NCI-H1105 (cell line): ENCODE measurements around the gene MME.
"Not testable (repeated sequence)": the region's sequence is repeated elsewhere in the genome, so short reads cannot be mapped to it uniquely, and the experiment has no call there.

Experiments
- DNase-seq: peaks from one replicate; lab custom pipeline; 2025; lab: John Stamatoyannopoulos, UW

MME gene

GRCh38 chr3:155084567-155084966 is 4.4 kb downstream of the MME start:
- no peak for DNase-seq

GRCh38 chr3:155086051-155086450 is 5.9 kb downstream of the MME start:
- DNase-seq = no peak

GRCh38 chr3:155088706-155089345 is 8.7 kb downstream of the MME start:
- no peak for DNase-seq

GRCh38 chr3:155089495-155089894 is 9.4 kb downstream of the MME start:
- DNase-seq = no peak

- DNase-seq = peak; percentile 77
Measured at GRCh38 chr3:155093261-155093660, 13.1 kb downstream of the MME start.

- no peak for DNase-seq
Measured at GRCh38 chr3:155096303-155097008, 16.3 kb downstream of the MME start.

- DNase-seq = no peak
Measured at GRCh38 chr3:155097009-155097349, 16.9 kb downstream of the MME start.

GRCh38 chr3:155101398-155101797 is 21.3 kb downstream of the MME start:
- DNase-seq = no peak

GRCh38 chr3:155102329-155102728 is 22.2 kb downstream of the MME start:
- DNase-seq = no peak

- DNase-seq = no peak
Measured at GRCh38 chr3:155103686-155104085, 23.6 kb downstream of the MME start.

GRCh38 chr3:155106119-155106518 is 26.0 kb downstream of the MME start:
- DNase-seq = no peak

GRCh38 chr3:155110022-155110421 is 29.9 kb downstream of the MME start:
- DNase-seq = no peak

GRCh38 chr3:155110996-155111901 is 31.1 kb downstream of the MME start:
- no peak for DNase-seq

- DNase-seq = no peak
Measured at GRCh38 chr3:155111971-155112370, 31.9 kb downstream of the MME start.

- no peak for DNase-seq
Measured at GRCh38 chr3:155112661-155113389, 32.7 kb downstream of the MME start.

GRCh38 chr3:155124745-155125144 is 44.6 kb downstream of the MME start:
- DNase-seq = not testable (repeated sequence)

GRCh38 chr3:155129396-155129795 is 49.3 kb downstream of the MME start:
- no peak for DNase-seq

- no peak for DNase-seq
Measured at GRCh38 chr3:155130001-155130400, 49.9 kb downstream of the MME start.

GRCh38 chr3:155131104-155131503 is 51.0 kb downstream of the MME start:
- DNase-seq = no peak

GRCh38 chr3:155134311-155134710 is 54.2 kb downstream of the MME start:
- DNase-seq = not testable (repeated sequence)

- DNase-seq = no peak
Measured at GRCh38 chr3:155135003-155135402, 54.9 kb downstream of the MME start.

GRCh38 chr3:155138677-155139076 is 58.6 kb downstream of the MME start:
- no peak for DNase-seq
